Measurements from ENCODE around the gene NAT9.

Gene NAT9

DNA sequence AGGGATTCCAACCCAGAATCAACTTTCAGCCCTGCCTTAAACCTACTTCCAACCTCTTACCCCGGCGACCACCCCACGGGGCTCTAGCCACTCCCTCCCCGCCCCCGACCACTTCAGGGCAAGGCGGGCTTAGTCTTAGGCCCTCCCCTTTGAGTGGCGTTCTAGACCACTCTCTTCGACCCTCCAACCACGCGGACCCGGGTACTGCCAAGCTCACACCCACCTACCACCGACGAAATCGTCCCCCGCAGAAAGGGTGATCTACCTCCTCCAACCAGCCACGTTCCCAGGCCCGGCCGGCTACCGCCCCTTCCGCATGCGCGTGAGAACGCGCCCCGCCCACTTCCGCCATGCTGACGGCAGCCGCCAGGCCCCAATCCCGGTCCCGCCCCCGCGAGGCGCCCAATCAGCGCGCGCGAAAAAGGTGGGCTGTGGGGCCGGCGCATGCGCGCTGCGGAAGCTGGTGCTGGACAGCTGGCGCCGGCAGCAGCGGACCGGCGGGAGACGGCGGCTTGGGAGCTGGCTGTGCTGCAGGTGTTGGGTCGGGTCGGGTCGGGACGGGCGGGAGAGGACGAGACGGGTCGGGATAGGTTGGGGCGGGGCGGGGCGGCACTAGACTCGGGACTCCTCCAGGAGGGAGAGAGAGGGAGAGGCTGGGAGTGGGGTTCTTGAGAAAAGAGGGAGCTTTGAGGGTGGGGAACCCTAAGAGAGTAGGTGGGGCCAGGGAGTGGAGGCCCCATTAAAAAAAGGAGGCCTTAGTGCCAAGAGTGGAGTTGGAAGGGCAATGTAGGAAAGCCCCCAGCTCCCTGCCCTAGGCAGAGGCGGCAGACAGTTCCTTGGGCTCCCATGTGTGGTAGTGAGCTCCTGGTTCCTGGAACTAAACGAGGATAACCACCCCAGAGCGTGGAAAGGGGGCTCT, at the start of gene NAT9:
TSS of gene NAT9 (minus strand) at position 302 of the 919 bp plus-strand sequence. CDS start 647 bp downstream, outside the sequence.
- POLR2A ChIA-PET = interaction anchor here (0.6 kb wide), 1 partner anchor 734 kb away, joined by 4 read pairs; no protein-coding TSS in a partner anchor
- TF ChIP-seq CTCF (IDR thresholded peaks at IDR 0.05; ENCODE audit: control extremely low read depth, extremely low read depth, low read depth, missing control alignments) = no peak
- CTCF ChIA-PET = interaction anchor here (0.9 to 11.5 kb wide), 8 partner anchors 16 to 119 kb away, joined by 3 to 143 read pairs (median 10); partner anchors contain the start of gene RAB37
- peak; percentile 100 for DNase-seq (ENCODE audit: extremely low spot score)

DNA sequence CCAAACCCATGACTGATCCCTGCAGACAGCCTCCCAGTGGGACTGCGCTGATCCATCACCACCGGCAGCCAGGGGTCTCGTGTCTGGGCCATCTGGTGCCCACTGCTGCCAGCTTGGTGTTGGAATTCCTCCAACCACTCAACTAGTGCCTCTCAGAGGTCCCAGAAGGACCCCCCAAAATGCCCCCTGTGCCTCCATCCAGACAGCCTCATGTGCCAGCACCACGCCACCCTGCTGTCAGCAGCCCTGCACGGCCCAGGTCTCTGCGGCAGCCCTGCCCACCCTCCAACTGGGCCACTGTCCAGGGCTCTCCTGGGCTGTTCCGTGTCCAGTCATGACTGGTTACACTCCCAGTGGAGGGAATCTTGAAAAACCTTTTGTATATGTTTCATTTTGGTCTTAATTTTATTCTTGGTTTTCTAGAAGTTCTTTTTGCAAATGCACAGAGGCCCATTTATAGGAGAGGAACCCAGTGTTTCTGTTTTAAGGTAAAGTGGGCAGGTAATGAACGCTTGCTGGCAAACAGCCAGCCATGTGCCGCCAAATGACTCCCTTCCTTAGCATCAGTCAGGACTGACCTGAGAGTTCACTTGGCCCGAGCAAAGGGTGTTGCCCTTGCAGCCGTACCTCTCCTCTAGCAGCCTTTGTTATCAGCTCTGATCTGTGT, 48.9 kb upstream of the NAT9 start:
- no peak for TF ChIP-seq CTCF (IDR thresholded peaks at IDR 0.05; ENCODE audit: control extremely low read depth, extremely low read depth, low read depth, missing control alignments)
- ChIA-PET CTCF (interaction anchor here (1.0 to 3.0 kb wide), 2 partner anchors 34 to 37 kb away, joined by 4 to 9 read pairs; no protein-coding TSS in a partner anchor), POLR2A (no interaction called here)
- DNase-seq (ENCODE audit: extremely low spot score) = no peak

DNA sequence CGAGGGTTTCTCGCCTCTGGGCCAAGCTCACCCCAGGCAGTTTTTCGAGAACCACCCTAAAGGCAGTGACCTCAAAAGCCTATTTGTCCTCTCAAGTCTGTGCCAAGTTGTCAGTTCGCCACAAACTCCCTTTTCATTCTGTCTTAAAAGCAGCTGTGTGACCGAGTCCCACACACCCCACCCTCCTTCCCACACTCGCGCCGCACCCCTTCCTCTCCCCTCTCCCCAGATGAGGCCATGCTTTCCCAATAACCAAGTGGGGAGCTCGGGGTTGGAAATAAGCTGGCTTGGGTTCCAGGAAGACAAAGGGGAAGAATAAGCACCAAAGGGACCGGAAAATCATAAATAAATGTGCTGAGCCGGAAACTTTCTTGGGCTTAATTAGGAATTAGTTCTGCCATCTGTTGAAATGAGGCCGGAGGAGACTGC, 46.8 kb upstream of the NAT9 start:
- CTCF ChIA-PET = interaction anchor here (0.7 to 1.1 kb wide), 2 partner anchors 24 to 29 kb away, joined by 3 read pairs; no protein-coding TSS in a partner anchor
- no peak for TF ChIP-seq CTCF (IDR thresholded peaks at IDR 0.05; ENCODE audit: control extremely low read depth, extremely low read depth, low read depth, missing control alignments)
- no peak for DNase-seq (ENCODE audit: extremely low spot score)
- POLR2A ChIA-PET = no interaction called here

DNA sequence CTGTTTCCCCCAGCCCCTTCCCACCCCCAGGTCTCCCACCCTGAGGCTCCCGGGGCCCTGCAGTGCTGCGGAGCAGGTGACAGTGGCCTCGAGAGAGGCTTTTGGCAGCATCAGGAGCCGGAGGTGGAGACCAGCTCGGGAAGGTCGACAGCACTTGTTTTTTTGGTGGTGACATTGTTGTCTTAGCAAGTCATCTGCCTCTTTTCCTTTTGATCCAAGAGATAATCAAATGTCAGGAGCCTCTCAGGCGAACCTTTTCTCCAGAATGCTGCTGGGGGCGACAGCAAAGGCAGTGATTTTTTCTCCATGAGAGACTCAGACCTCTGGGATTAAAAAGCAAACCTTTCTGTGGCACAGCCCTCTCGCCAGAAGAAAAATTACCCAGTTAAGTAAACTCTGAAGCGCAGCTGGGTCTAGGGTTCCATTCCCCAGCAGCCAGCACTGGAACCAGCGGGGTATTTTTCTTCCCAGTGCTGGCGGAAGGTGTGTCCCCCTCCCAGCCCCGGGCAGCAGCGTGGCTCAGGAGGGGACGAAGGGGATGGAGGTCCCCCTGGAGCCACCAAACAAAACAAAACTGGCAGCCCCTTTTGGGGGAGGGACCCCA, 46.3 kb upstream of the NAT9 start:
- ChIA-PET CTCF (interaction anchor here (0.7 kb wide), 1 partner anchor 25 kb away, joined by 3 read pairs; no protein-coding TSS in a partner anchor), POLR2A (no interaction called here)
- no peak for TF ChIP-seq CTCF (IDR thresholded peaks at IDR 0.05; ENCODE audit: control extremely low read depth, extremely low read depth, low read depth, missing control alignments)
- DNase-seq (ENCODE audit: extremely low spot score) = no peak

GRCh38 chr17:74821655-74822334, 45.6 kb upstream of the NAT9 start:
- ChIA-PET CTCF (no interaction called here), POLR2A (no interaction called here)

More at GRCh38 chr17:74821655-74822334, 45.6 kb upstream of the NAT9 start:
- no peak for TF ChIP-seq CTCF (IDR thresholded peaks at IDR 0.05; ENCODE audit: control extremely low read depth, extremely low read depth, low read depth, missing control alignments)
- no peak for DNase-seq (ENCODE audit: extremely low spot score)

Data from GM10248 (cell line).